MM.1S (cell line): ENCODE measurements around the gene GOT2.

Experiments
- CTCF ChIP-seq: fragments of 300-600 bp; sonication (generic); IDR thresholded peaks from 2 replicates; pipeline ENCODE4 v1.5.1; 2016; ENCODE audit warnings: antibody characterized with exemption, low read length, mixed read lengths
- EZH2 ChIP-seq: fragments of 300-600 bp; sonication (generic); optimal IDR thresholded peaks from 2 replicates; pipeline ENCODE3; 2017; ENCODE audit warnings: low read depth, mild to moderate bottlenecking, antibody characterized with exemption, low read length, mixed read lengths

- TF ChIP-seq CTCF, result no peak
- TF ChIP-seq EZH2, result no peak
Measured at GRCh38 chr16:58658796-58659211, 75.3 kb downstream of the GOT2 start.
